HG03025 (cell line): ENCODE data around the gene ACOX1.

ENCODE experiments used
- ATAC-seq: cut with Tn5 transposase; IDR thresholded peaks from one replicate; pipeline ENCODE4 v1.9.1; 2021; ENCODE audit warnings: mild to moderate bottlenecking, moderate library complexity; ENCODE audit not compliant: unreplicated experiment, low FRiP score

Gene ACOX1

DNA sequence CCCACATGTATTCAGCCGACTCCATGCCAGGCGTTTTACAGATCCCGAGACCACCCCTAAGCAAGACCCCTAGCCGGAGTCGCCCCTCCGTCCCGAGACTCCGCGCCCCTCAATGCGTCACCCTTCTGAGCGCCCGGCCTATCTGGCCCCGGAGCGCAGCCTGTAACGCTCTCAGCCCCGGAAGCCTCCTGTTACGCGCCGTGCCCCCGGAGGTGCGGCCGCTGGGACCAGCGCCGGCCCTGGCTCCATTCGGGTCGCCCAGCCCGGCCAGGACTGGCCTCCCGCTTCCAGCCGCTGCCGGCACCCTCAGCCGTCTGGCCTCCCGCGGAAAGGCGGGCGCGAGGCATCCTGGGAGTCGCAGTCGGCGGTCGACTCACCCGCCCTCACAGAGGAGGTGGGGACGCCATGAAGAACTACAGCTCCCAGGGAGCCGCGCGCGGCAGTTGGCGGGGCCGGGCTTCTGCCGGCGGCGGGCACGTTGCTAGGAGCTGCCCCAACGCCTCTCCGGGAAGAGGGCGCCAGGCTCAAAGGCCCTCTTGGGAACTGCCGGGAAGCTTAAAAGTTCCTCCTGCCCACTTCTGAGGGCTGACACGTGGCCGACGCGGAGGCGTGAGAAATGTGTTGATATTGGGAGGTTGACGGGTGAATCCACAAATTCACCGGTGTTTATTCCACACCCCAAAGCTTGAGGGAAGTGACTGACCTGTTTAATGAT, 38.1 kb downstream of the ACOX1 start, which contains the start of gene FBF1:
Gene FBF1, minus strand, starts transcription at position 316 of the 715 bp plus-strand sequence. CDS start 2,893 bp downstream, outside the sequence.
- ATAC-seq, result peak; percentile 76

DNA sequence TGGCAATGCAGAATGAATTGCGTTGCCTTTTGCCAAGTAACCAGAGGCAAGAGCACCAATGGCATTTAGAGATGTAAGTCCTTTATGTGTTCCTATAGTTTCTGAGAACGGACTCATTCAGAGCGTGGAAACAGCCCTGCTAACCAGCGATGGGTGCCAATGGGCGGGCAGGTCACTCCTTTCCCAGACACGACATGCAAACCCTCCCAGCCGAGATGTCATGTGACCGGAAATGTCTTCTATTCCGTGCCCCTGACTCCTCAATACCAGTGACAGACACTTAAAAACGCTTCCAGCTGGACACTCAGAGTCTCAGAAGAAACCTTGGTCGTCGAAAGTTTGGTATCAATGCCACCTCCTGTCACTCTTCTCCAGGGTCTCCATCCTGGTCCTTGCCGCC, 41.3 kb downstream of the ACOX1 start:
- ATAC-seq, result no peak

DNA sequence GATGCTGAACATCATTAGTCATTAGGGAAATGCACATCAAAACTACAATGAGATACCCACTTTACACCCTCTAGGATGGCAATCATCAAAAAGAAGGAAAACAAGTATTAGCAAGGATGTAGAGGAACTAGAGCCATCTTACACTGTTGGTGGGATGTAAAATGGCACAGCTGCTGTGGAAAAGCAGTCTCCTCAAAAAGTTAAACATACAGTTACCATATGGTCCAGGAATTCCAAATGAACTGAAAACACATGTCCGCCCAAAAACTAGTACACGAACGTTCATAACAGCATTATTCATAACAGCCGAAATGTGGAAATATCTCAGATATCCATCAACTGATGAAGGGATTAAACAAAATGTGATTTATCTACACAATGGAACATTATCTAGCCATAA, 45.2 kb downstream of the ACOX1 start:
- no peak for ATAC-seq

DNA sequence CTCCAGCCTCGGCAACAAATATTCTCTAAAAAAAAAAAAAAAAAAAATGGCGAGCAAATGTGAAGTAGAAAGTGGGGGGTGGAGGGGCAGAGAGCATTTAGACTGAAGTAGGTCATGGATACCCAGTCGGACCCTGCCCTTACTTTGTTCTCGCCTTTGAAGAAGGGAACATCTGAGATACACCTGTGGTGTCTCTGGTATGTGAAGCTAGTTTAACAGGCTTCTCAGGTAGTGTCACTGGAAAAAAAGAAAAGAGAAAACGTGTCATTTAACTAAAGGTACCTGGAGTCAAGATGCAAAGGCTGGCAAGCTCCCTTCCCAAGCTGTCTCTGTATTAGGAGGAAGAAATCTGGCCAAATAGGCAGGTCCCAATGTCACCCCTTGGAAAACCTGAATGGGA, 46.1 kb downstream of the ACOX1 start:
- no peak for ATAC-seq

DNA sequence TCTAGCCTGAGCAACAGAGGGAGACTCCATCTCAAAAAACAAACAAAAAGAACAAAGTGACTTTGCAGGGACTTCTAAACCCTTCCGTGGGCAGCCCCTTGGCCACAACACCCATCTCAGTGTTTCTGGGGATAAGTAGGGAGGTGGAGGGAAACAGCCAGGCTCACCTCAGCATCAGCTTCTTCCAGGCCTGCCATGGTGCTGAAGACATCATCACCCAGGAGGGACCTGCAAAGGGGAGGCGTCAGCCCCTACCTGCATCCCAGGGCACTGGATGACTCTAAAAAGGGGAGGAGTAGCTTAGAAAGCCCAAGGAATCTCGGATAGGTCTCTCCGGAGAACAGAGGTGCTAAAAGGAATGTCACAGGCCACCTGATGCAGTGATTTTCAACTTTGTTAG, 47.9 kb downstream of the ACOX1 start:
- ATAC-seq, result no peak

DNA sequence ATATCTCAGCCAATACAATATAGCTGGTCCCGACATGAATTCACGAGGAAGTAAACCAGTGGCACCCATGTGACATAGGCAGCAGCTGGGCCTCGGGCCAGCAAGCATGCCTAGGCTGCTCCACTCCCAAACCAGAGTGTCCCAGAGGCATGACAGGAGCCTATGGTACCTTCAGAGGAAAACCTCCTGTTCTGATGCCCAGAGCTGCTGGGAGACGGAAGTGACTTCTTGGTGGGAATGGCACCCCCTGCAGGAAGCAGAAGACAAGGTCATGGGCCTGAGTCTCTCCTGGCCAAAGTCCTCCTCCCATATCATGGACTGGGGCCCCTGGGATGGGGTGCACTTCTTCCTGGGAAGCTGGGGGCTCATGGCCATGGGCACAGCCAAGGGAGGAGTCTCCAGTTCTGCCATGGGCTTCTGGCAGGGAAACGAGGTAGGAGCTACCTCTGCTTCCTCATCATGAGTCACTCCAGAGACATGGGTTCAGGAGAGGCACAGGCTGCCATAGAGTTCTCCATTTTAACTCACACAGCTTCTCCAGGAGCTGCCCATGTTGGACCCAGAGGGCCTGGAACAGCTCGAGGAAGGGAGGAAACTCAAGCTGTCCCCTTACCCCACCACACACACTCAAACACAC, 51.6 kb downstream of the ACOX1 start:
- no peak for ATAC-seq

DNA sequence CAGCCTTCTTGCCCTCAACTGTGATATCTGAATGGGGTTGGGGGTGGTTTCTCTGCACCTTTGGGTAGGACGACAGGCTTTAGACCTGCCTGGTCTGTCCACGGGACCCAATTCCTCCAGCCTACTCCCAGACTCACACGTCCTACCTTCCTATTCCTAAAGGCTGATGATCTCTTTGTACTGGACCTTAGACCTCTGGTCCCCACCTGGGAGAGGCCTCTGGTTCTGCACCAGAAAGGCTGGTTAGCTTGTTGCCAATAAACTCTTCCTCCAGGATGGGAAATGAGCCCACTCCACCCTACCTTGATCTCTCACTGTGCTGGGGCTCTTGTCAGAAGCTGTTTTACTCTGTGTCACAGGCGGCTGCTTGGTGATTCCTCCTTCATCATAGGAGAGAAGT, 52.5 kb downstream of the ACOX1 start:
- ATAC-seq, result no peak

DNA sequence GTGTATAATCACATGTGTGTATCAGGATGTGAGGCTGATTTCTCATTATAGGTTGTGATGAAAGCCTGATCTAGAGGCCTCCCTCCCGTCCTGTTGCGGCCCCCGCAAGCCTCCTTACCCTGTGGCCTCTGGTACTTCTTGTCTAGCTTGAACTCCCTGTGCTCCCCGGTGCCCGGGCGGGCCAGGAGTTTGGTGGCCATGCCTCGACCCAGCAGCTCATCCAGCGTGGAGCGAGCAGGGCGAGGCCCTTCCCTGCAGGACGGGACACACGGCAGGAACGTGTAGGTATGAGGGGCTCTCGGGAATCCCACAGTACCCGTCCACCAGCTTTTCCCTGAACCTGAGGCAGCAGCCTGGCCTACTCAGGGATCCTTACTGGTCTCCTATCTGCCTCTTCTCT, 53.1 kb downstream of the ACOX1 start:
- no peak for ATAC-seq

DNA sequence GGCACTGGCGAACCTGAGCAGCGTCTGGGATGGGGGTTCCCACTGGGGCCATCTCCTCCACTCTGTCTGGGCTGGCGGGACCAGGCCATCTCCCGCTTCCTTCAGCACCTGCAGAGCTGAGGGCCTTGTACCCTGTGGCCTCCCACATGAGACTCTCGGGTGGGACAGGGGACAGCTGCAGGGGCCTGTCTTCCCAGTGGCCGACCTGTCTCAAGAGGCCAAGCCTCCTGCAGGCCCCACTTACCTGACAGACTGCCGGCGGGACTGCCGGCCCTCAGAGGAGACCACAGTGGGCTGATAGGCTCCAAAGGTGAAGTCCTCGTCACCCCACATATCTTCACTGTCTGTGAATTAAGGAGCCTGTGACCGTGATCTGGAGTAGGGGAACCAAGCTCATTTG, 53.9 kb downstream of the ACOX1 start:
- no peak for ATAC-seq

DNA sequence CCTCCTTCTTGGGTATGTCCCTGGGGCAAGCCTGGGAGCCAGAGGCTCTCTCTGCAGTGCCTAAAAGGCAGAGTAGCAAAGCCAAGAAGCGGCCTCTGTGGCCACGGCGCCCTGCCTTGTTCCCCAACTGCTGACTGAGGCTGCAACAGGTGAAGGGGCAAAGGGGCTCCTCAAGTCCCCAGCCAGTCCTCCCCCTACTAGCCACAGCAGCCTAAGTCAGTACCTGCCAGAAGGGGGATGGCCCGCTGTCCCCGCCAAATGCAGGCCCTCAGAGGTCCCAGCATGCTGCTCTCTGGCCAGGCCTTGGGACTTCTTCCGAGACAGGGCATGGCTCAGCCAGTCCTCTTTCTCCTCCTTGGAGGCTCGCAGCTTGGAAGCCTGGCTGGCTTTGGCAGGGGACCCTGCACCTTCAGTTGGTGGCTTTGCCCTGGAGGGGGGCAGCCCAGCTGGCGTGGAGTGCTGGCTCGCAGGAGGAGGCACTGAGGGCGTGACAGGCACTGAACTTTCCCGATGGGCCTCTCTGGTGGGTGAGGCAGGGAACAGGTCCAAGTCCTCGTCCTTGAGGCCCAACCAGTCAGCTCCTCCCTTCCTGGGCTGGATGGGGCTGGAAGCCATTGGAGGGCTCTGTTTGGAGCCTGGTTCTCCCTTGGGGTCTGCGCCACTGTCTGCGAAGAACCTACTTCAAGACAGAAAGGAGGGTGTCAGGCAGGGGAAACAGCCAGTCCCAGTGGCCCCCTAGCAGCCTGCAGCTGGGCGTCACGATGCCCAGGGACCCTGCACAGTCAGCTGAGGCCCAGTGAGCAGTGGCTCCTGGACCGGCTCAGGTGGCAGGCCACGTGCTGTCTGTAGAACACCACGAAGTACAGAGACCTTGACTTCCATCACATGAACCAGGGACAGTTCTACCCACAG, 55.7 kb downstream of the ACOX1 start:
- ATAC-seq, result no peak

DNA sequence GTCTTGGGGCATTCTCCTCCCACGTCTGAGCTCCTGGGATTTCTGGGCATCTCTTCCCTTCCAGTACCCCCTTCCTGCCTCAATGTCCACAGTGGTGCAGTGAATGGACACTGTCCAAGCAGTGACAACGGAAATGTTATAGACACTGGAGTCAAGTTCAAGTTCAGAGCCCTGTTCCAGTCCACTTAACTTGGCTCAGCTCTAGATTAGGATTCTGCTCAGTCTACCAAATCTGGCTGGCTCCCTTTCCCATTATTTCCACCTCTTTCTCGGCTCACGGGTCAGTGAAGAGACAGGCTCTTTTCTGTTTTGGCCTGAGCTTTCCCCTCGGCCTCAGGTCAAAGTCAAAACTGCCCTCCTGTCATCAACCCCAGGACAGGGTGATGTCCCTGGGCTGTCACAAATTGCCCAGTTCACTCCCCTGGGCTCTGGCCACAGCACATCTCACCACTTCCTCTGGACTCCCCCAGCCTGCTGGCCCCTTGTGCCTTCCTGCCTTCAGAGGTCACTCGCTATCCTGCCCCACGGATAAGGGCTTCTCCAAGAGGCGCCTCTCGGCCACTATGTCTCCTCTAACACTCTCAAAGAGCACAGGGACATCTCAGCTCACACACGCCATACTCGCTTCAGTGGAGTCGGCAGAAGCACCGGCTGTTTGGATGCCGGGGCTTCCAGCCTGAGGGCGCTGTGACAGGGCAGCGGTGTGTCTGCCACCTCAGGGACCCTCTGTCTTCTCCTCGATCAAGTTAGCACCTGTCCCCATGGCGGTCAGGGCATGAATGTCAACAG, 56.6 kb downstream of the ACOX1 start:
- no peak for ATAC-seq

DNA sequence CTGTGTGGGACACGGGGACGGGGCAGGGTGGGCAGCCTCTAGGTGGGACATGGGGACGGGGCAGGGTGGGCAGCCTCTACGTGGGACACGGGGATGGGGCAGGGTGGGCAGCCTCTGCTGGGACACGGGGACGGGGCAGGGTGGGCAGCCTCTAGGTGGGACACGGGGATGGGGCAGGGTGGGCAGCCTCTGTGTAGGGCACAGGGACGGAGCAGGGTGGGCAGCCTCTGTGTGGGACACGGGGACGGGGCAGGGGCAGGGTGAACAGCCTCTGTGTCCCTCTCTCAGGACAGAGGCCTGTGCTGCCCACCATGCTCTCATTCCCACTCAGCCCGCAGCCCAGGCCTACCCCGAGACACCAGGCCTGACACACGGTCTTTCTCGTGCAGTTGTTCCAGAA, 57.4 kb downstream of the ACOX1 start:
- no peak for ATAC-seq

DNA sequence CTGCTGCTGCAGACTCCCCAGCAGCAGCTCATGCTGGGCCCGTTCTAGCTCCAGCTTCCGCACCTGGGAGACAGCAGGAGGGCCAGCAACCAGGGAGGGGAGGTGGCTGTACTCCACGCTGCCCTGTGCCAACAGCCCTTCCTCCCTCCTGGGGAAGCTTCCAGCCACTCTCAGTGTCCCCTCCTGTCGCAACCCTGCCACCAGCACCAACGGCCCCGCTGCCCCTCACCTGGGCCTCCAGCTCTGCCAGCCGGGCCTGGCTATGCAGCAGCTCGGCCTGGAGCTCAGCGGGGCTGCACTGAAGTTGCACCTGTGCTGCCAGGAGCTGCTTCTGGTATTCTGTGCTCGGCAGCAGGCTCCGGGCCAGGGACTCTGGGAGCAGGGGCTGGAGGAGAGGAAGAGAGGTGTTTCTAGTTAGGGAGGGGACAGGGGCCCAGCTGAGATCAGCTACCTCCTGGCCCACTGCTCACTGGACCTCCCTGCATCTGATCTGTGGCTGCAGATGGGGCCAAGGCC, 58.9 kb downstream of the ACOX1 start:
- no peak for ATAC-seq

DNA sequence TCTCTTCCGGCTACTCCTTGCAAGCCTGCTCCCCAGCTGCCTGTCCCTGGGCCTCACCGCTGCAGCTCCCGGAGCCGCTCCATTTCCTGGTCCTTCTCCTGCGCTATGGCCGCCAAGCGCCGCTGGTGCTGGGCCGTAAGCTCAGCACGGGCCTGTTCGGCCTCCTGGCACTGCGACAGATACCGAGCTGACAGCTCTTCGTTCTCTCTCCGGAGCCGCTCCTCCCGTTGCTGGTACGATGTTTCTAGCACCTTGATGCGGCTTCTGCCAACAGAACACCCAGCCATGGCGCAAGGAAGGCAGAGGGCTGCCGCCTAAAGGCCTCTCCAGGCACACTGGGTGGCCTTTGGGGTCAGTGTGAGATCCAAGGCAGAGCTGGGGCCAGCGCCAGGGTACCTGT, 59.4 kb downstream of the ACOX1 start:
- ATAC-seq, result no peak

DNA sequence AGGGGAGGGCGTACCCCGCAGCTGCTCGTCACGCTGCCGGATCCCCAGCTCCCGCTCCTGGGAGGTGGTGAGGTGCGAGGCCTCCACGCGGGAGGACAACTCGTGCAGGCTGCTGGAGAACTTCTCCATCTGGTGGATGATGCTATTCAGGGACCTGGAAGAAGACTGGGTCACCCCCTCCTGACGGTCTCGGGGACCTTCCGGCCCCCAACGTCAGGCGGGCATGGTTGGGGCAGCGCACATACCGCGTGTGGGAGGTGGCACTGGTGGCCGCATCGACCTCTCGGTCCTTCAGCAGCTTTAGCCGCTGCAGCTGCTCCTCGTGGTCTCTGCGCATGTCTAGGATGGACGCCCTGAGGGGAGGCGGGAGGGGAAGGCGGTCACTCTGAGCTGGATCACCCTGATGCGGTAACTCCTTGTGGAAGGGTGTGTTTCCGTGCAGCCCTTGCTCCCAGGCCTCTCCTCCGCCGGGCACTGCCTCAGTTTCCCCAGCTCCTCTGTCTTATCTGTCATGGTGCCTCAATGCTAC, 61.0 kb downstream of the ACOX1 start:
- ATAC-seq, result no peak

DNA sequence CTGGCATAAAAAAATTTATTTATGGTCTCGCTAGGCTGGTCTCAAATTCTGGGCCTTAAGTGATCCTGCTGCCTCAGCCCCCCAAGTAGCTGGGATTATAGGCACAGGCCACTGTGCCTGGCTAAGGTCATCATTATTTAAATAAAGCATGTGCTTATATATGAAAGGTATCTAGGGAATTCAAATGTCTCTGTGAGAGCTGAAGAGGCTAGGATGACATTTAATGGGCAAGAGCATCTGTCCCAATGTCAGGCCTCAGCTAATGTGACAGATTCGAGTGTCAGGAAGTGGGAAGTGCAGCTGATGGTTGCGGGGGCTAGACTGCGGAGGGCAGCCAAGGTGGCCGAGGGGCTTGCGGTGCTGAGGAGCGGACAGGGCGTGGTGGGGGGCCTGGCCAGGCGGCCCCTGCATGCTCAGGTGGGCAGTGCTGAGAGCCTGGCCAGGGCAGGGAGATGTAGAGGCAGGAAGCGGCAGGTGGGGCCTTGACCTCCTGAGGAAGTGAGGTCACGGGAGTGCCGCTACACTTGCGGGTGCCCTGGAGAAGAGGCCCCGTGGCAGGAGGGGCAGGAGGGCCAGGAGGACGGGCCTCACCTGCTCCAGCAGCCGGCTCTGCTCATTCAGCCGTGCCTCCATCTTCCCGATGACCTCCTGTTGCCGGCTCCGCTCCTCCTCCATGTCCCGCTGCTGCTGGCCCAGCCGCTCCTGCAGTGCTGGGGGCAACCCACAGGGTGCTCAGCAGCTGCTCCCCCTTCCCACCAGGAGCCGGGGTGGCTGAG, 61.6 kb downstream of the ACOX1 start:
- ATAC-seq, result no peak

DNA sequence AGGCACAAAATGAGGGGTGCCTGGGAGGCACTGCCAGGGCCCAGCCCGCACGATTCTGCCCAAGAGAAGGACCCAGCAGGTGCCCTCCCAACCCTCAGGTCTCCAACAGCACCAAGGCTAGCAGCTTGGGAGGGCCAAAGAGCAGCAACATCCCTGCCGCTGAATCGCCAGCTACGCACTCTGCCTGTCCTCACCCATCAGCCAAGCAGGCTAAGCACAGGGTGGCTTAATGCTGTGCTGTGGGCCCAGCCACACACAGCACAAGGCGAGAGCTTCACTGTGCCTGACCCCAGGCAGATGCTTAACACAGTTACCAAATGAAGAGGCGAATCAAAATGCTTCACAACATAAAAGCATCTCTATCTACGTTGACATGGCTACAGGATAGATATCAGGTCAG, 63.7 kb downstream of the ACOX1 start:
- ATAC-seq, result no peak

DNA sequence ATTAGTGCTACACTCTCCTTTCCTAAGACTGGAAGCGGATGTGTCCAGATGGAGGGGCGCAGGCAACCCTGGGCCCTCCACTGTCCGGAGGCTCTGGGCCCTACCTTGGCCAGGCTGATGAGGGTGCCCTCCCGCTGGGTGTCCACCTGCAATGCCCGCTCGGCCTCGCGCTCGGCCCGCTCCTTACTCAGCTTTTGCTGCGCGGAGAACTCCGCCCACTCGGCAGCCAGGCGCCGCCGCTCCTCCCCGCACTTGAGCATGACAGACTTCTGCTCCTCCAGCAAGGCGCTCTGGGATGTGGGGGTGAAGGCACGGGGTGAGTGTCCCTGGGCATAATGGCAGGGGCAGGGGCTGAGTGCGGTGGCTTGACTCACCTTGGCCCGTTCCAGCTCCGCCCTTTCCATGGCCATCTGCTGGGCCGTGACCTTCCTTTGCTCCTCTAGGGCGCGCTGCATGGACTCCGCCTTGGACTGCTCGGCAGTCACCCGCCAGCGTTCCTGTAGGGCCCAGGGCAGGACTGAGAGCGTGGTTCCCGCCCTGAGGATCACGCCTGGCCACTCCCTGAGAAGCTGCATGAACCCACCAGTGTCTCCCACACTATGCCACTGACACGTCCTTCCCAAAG, 64.2 kb downstream of the ACOX1 start:
- ATAC-seq, result no peak
